IPS-NIHi7 (cell line): ENCODE results near the gene CCNB1.
"Not testable (repeated sequence)": the region's sequence is repeated elsewhere in the genome, so short reads cannot be mapped to it uniquely, and the experiment has no call there.

ENCODE experiments used
- DNase-seq: peaks from one replicate; pipeline ENCODE4 v3.0.0; 2012; ENCODE audit warnings: mixed read lengths; ENCODE audit errors: extremely low spot score

The CCNB1 gene

GRCh38 chr5:69166686-69167492, at the start of gene CCNB1:
Gene CCNB1, plus strand, starts transcription at chr5:69167150. Its CDS starts 113 bp downstream, at chr5:69167263.
- DNase-seq, result peak; percentile 100

GRCh38 chr5:69129413-69129812, 37.5 kb upstream of the CCNB1 start:
- no peak for DNase-seq

GRCh38 chr5:69130241-69130640, 36.7 kb upstream of the CCNB1 start:
- no peak for DNase-seq

- no peak for DNase-seq
Observed at GRCh38 chr5:69131304-69131703, 35.6 kb upstream of the CCNB1 start.

- no peak for DNase-seq
Observed at GRCh38 chr5:69134126-69134525, 32.8 kb upstream of the CCNB1 start.

GRCh38 chr5:69136293-69136692, 30.7 kb upstream of the CCNB1 start:
- DNase-seq, result no peak

GRCh38 chr5:69137208-69137607, 29.7 kb upstream of the CCNB1 start:
- DNase-seq, result not testable (repeated sequence)

GRCh38 chr5:69137807-69138206, 29.1 kb upstream of the CCNB1 start:
- DNase-seq, result no peak

- DNase-seq, result no peak
Observed at GRCh38 chr5:69138766-69139165, 28.2 kb upstream of the CCNB1 start.

GRCh38 chr5:69140239-69140638, 26.7 kb upstream of the CCNB1 start:
- DNase-seq, result not testable (repeated sequence)

GRCh38 chr5:69140827-69141226, 26.1 kb upstream of the CCNB1 start:
- DNase-seq, result no peak

GRCh38 chr5:69148576-69148975, 18.4 kb upstream of the CCNB1 start:
- not testable (repeated sequence) for DNase-seq

GRCh38 chr5:69148981-69149675, 17.8 kb upstream of the CCNB1 start:
- DNase-seq, result no peak

- no peak for DNase-seq
Observed at GRCh38 chr5:69149676-69150010, 17.3 kb upstream of the CCNB1 start.

GRCh38 chr5:69152731-69153130, 14.2 kb upstream of the CCNB1 start:
- DNase-seq, result no peak

- no peak for DNase-seq
Observed at GRCh38 chr5:69156456-69156855, 10.5 kb upstream of the CCNB1 start.

- DNase-seq, result no peak
Observed at GRCh38 chr5:69158039-69158438, 8.9 kb upstream of the CCNB1 start.

- no peak for DNase-seq
Observed at GRCh38 chr5:69160651-69161050, 6.3 kb upstream of the CCNB1 start.

- DNase-seq, result peak; percentile 44
Observed at GRCh38 chr5:69167493-69167855, 524 bp downstream of the CCNB1 start.

GRCh38 chr5:69167929-69168328, 979 bp downstream of the CCNB1 start:
- no peak for DNase-seq

GRCh38 chr5:69170495-69170894, 3.5 kb downstream of the CCNB1 start:
- DNase-seq, result no peak

GRCh38 chr5:69170969-69171368, 4.0 kb downstream of the CCNB1 start:
- DNase-seq, result no peak

- DNase-seq, result not testable (repeated sequence)
Observed at GRCh38 chr5:69181659-69182293, 14.8 kb downstream of the CCNB1 start.
